ENCODE measurements around the gene OR10P1. TPM values are rescaled to one million over a fixed set of nuclear protein-coding genes. Genes with fewer than 3 reads are reported as not detected.

OR10P1 gene
- total RNA-seq, 1 donor from 2014 or later, result not detected

DNA sequence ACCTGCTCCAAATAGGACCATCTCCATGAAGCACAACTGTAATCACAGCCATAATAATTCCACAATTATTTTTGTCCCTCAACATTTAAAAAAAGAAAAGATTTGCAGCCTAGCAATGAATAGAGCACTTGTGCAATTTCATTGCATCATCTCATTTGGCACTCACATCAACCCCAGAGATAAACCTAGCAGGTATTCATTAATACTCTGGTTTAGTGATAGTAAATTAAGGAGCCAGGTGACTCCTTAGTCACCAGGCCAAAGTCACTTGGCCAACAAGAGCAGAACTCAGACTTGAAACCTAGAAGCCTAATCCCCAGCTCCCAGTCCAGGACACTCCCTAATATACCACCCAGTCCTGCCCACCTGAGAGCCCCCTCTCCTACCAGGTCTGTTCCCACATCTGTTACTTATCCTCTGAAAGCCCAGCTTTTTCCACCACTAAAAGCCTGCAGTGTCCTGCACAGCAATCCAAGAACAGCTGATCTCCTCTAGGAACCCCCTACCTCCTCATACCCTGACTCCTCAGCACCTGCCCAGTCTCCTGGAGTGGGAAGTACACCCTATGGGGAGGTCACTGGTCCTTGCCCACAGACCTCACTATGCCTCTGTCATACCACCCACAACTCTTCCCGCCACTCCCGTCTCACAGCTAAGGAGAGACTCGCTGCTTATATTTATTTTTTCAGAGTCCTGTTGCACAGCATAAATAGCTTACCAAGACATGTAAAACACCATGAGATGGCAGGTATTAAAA lies 22.1 kb downstream of the OR10P1 start:
- TF ChIP-seq CTCF (conservative IDR thresholded peaks at IDR 0.05; ENCODE audit: low read depth, low read length), result no peak
- no peak for DNase-seq (ENCODE audit: low read depth)
- no peak overlapping the region for H3K4me3 ChIP-seq (ENCODE audit: low read depth, low read length)

DNA sequence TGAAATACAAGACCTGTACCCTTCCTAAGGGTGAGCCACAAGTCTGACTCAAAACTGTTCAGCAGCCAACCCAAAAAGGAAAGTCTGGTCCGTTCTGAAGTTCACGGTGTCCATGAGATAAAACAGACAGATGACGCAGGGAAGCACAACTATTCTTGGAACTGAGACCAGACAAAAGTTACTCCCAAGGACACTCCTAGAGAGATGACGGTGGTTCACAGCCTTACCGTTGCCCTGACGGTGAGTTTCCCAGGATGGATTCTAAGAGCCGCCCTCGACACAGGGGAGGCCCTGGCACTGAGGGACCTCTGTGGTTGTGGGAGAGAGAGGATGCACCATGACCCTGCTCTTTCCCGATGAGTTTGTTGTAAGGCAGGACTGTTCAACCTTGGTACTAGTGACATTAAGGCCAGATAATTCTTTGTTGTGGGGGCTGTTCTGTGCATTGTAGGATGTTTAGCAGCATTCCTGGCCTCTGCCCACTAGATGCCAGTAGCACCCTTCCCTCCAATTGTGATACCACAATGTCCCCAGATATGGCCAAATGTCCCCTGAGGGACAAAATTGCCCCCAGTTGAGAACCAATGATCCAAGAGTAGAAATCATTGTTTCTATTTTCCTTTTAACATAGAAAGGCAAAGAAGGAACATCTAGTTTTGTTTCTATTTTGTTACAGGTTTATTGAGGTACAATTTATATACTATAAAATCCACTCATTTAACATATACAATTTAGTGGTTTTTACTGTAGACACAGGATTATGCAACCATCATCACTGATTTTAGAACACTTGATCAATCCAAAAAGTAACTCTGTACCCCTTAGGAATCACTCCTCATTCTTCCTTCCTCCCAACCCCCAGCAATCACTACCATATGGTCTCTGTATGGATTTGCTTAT lies 23.0 kb downstream of the OR10P1 start:
- TF ChIP-seq CTCF (conservative IDR thresholded peaks at IDR 0.05; ENCODE audit: low read depth, low read length), result peak; percentile 80
- H3K4me3 ChIP-seq (ENCODE audit: low read depth, low read length), result no peak overlapping the region
- no peak for DNase-seq (ENCODE audit: low read depth)

DNA sequence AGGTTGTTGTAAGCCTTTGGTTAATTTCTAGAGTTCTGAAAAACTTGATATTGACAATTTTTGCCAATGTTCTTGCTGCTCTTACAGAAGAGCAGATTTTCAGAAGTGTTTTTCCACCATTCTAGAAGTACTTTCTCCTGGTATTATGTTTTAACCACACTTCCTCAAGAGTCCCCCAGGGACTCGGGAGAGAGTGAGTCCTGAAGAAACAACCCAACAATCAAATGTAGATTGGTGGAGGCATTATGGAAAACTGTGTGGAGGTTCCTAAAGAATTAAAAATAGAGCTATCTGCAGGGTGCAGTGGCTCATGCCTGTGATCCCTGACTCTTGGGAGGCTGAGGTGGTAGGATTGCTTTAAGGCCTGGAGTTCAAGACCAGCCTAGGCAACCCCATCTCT lies 26.7 kb downstream of the OR10P1 start:
- no peak overlapping the region for H3K4me3 ChIP-seq (ENCODE audit: low read depth, low read length)
- no peak for DNase-seq (ENCODE audit: low read depth)
- no peak for TF ChIP-seq CTCF (conservative IDR thresholded peaks at IDR 0.05; ENCODE audit: low read depth, low read length)

DNA sequence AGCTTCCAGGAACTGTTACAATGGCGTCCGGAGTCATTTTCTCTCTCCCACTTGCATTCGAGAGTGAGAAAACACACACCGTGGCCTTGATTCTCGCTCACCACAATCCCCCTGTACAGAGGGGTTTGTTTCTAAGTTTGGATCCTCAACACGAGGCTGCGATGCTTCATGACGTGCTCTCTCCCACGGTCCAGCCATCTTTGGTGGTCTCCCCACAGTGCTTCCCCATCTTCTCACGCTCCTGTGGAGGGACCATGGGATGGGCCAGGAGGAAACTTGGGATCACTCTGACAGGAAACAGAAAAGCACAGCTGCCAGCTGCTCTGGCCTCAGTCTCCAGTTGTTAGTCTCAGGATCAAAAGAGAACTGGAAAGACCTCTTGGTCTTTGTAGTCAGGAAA lies 28.1 kb downstream of the OR10P1 start:
- no peak for TF ChIP-seq CTCF (conservative IDR thresholded peaks at IDR 0.05; ENCODE audit: low read depth, low read length)
- no peak overlapping the region for H3K4me3 ChIP-seq (ENCODE audit: low read depth, low read length)
- no peak for DNase-seq (ENCODE audit: low read depth)

DNA sequence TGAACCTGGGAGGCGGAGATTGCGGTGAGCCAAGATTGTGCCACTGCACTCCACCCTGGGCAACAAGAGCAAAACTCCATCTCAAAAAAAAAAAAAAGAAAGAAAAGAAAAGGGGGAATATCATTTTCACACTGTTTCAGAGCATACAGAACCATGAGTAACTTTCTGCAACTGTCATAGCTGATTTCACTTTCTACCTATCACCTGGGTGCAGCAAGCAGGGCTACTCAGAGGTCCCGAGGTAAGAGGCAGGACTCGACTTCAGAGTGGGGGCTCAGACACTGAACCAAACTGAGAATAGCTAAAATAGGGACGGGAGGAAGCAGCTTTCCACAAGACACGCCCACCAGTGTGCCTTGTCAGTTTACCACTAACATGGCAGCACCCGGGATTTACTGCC lies 29.8 kb downstream of the OR10P1 start:
- DNase-seq (ENCODE audit: low read depth), result no peak
- no peak for TF ChIP-seq CTCF (conservative IDR thresholded peaks at IDR 0.05; ENCODE audit: low read depth, low read length)
- H3K4me3 ChIP-seq (ENCODE audit: low read depth, low read length), result no peak overlapping the region

DNA sequence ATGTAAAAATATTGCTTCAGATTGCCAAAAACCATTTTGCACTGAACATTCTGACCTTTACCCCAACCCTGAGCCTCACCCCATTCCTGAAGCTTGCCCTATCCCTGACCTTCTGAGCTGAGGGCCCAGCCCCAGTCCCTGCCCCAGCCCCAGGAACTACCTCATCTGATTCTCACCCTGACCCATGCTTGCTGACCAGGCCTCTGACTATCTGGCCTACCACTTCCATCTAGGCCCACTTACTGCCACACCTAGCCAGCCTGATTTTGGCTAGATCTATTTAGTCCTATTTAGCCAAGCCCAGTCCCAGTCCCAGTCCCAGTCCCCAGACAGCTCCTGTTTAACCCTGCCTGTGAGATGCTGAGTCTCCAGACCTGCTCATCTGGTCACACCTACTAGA lies 33.6 kb downstream of the OR10P1 start:
- no peak for TF ChIP-seq CTCF (conservative IDR thresholded peaks at IDR 0.05; ENCODE audit: low read depth, low read length)
- DNase-seq (ENCODE audit: low read depth), result no peak
- H3K4me3 ChIP-seq (ENCODE audit: low read depth, low read length), result no peak overlapping the region
